Suppressor macrophage treated with lipopolysaccharide for 1 hour (primary cell): Measurements from ENCODE around the gene TPD52L1.
"Not testable (repeated sequence)": the region's sequence is repeated elsewhere in the genome, so short reads cannot be mapped to it uniquely, and the experiment has no call there.

ENCODE experiments used
- DNase-seq, 3 donors: peaks; one replicate each; pipeline ENCODE4 v3.0.0-alpha.2; 2020 to 2022

Gene TPD52L1

GRCh38 chr6:125142618-125143017, 11.0 kb upstream of the TPD52L1 start:
- no peak for DNase-seq

GRCh38 chr6:125144822-125145221, 8.8 kb upstream of the TPD52L1 start:
- DNase-seq, result no peak

- no peak for DNase-seq
Observed at GRCh38 chr6:125149256-125150144, 4.1 kb upstream of the TPD52L1 start.

- no peak for DNase-seq
Observed at GRCh38 chr6:125151700-125152099, 1.9 kb upstream of the TPD52L1 start.

GRCh38 chr6:125154118-125154760, 666 bp downstream of the TPD52L1 start:
- peak in 1 of 3 donors; percentile 28 for DNase-seq

- DNase-seq, result peak in 2 of 3 donors; percentile 27 to 42
Observed at GRCh38 chr6:125154761-125155135, 1.2 kb downstream of the TPD52L1 start.

GRCh38 chr6:125155344-125155743, 1.8 kb downstream of the TPD52L1 start:
- no peak for DNase-seq

- no peak for DNase-seq
Observed at GRCh38 chr6:125156496-125156895, 2.9 kb downstream of the TPD52L1 start.

GRCh38 chr6:125157280-125157679, 3.7 kb downstream of the TPD52L1 start:
- DNase-seq, result no peak

GRCh38 chr6:125157725-125158124, 4.2 kb downstream of the TPD52L1 start:
- DNase-seq, result no peak

GRCh38 chr6:125163339-125163738, 9.8 kb downstream of the TPD52L1 start:
- not testable (repeated sequence) for DNase-seq

- DNase-seq, result no peak
Observed at GRCh38 chr6:125163811-125164210, 10.2 kb downstream of the TPD52L1 start.

- DNase-seq, result no peak
Observed at GRCh38 chr6:125164696-125165095, 11.1 kb downstream of the TPD52L1 start.

- peak in 1 of 3 donors; percentile 25 for DNase-seq
Observed at GRCh38 chr6:125165256-125165655, 11.7 kb downstream of the TPD52L1 start.

GRCh38 chr6:125165776-125166175, 12.2 kb downstream of the TPD52L1 start:
- DNase-seq, result no peak

- DNase-seq, result no peak
Observed at GRCh38 chr6:125166711-125167110, 13.1 kb downstream of the TPD52L1 start.

- DNase-seq, result no peak
Observed at GRCh38 chr6:125167579-125167978, 14.0 kb downstream of the TPD52L1 start.

- DNase-seq, result no peak
Observed at GRCh38 chr6:125169058-125169457, 15.5 kb downstream of the TPD52L1 start.

- DNase-seq, result peak in 1 of 3 donors; percentile 21
Observed at GRCh38 chr6:125169522-125169921, 15.9 kb downstream of the TPD52L1 start.

- no peak for DNase-seq
Observed at GRCh38 chr6:125170376-125170775, 16.8 kb downstream of the TPD52L1 start.

GRCh38 chr6:125173341-125174095, 19.9 kb downstream of the TPD52L1 start:
- peak in 2 of 3 donors; percentile 9 to 45 for DNase-seq

GRCh38 chr6:125174626-125175025, 21.1 kb downstream of the TPD52L1 start:
- DNase-seq, result no peak

- DNase-seq, result no peak
Observed at GRCh38 chr6:125175466-125176048, 22.0 kb downstream of the TPD52L1 start.
